Lower lobe of right lung (tissue), 2 donors: ENCODE measurements around the gene KATNAL1. TPM values are rescaled to one million over a fixed set of nuclear protein-coding genes. Genes with fewer than 3 reads are reported as not detected.

Experiments
- ATAC-seq, 2 donors: fragments of 200-7000 bp; cut with Tn5 transposase; one replicate each; pipeline ENCODE4 v1.9.1; 2020 to 2022; ENCODE audit warnings: mild to moderate bottlenecking in 2 of 2, moderate library complexity in 2 of 2
- DNase-seq: peaks from one replicate; pipeline ENCODE4 v3.0.0-alpha.2; 2020
- H3K27ac ChIP-seq: fragments of 200-600 bp; one replicate; pipeline ENCODE4 v1.8.0; 2022
- H3K27me3 ChIP-seq: fragments of 200-600 bp; one replicate; pipeline ENCODE4 v1.8.0; 2022; ENCODE audit warnings: low read depth
- H3K36me3 ChIP-seq: fragments of 200-600 bp; one replicate; pipeline ENCODE4 v1.8.0; 2022; ENCODE audit warnings: mild to moderate bottlenecking
- H3K4me1 ChIP-seq: fragments of 200-600 bp; one replicate; pipeline ENCODE4 v1.8.0; 2022
- H3K4me3 ChIP-seq: fragments of 200-600 bp; one replicate; pipeline ENCODE4 v1.8.0; 2022; ENCODE audit warnings: mild to moderate bottlenecking
- H3K9me3 ChIP-seq: fragments of 200-600 bp; one replicate; pipeline ENCODE4 v1.8.0; 2022
- intact Hi-C: fragments of 100-400 bp; cut with DNase I; formaldehyde crosslinking; loops from one replicate; pipeline ENCODE4 v1.11.0; 2022
- total RNA-seq: library from RNA; stranded (reverse); fragmentation: NEBNext Ultra II Directional; extraction: Animal tissue kit (Norgen Biotek cat#: 25700); gene quantifications from one replicate; pipeline ENCODE4 v1.2.1, GENCODE V29; 2021
- TF ChIP-seq, protein P1 (sequence below): fragments of 200-600 bp; IDR thresholded peaks from one replicate; pipeline ENCODE4 v1.8.0; 2022; ENCODE audit warnings: antibody characterized with exemption, mild to moderate bottlenecking
- donor health status: DM: no; HTN: yes; CAD: no; lungs with severe emphysema.

Gene KATNAL1
- total RNA-seq, 1 donor from 2014 or later: 18.4 TPM

DNA sequence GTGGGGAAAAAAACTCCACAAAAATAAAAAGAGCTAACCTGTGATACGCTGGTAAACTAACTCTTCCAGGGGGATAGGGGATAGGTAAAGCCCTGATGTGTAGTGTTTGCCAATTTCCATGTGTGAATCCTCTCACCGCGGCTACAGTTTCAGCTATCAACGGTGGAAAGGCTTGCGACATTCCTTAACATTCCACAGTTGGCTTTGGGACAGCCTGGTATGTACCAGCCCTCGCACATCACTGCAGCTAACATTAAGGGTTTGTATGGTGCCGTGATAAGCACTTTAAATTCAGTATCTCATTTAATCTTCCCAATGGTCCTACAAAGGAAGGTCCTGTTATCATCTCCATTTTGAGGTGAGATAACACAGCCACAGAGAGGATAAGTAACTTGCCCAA, 112.4 kb downstream of the KATNAL1 start:
- ATAC-seq: no peak
- Histone ChIP-seq H3K4me3 (no peak overlapping the region), H3K36me3 (no peaks in the 10 kb centered on the region), H3K27ac (no peak overlapping the region), H3K9me3 (no peaks in the 10 kb centered on the region), H3K27me3 (no peaks in the 10 kb centered on the region), H3K4me1 (no peaks in the 10 kb centered on the region)
- intact Hi-C loops: no loop called here
- DNase-seq: no peak
- TF ChIP-seq, protein P1, sequence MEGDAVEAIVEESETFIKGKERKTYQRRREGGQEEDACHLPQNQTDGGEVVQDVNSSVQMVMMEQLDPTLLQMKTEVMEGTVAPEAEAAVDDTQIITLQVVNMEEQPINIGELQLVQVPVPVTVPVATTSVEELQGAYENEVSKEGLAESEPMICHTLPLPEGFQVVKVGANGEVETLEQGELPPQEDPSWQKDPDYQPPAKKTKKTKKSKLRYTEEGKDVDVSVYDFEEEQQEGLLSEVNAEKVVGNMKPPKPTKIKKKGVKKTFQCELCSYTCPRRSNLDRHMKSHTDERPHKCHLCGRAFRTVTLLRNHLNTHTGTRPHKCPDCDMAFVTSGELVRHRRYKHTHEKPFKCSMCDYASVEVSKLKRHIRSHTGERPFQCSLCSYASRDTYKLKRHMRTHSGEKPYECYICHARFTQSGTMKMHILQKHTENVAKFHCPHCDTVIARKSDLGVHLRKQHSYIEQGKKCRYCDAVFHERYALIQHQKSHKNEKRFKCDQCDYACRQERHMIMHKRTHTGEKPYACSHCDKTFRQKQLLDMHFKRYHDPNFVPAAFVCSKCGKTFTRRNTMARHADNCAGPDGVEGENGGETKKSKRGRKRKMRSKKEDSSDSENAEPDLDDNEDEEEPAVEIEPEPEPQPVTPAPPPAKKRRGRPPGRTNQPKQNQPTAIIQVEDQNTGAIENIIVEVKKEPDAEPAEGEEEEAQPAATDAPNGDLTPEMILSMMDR: no peak

DNA sequence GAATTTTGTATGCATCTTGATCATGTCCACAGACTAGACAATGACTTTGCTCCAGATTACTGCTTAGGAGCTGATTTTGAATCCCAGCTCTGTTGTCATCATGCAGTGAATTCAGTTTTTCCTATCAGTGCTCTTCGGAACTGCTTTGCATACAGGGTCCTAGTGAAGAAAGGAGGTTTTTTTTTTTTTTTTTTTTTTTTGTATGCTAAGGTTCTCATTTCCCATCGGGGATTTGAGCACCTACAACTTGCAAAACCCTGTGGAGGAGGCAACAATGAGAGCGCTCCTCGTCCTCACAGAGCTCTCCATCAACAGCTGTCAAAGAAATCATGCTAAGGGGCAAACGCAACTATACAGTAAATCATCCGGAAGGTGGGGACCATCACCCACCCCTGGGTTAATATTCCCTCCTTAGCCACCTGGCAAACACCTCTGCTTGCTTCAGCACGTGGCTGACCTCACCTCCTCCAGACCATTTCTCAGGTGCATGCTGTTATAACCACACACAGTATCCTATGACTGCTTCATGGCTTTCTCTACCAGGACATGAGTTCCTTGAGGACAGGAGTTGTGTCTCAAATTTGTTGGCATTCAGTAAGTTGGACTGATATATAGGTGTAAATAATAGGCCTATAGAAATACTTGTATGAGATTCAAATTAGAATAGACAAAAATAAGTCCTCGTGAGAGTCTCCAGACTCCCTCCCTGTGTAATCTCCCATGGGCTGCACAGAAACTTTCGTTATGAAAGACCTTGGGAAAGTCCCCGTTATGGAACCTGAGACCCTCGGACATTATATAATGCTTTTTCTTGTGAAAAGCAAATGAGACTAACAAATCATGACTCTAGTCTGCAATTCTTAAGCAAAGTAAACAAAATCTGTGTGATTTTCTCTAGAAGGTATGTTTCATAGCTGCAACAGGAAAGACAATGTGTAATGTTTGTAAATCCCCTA, 113.8 kb downstream of the KATNAL1 start:
- DNase-seq (no peak), ATAC-seq (no peak)
- Histone ChIP-seq H3K9me3 (no peaks in the 10 kb centered on the region), H3K27me3 (no peaks in the 10 kb centered on the region), H3K36me3 (no peaks in the 10 kb centered on the region), H3K4me3 (no peak overlapping the region), H3K27ac (no peak overlapping the region), H3K4me1 (no peaks in the 10 kb centered on the region)
- TF ChIP-seq, protein P1: no peak
- intact Hi-C loops: no loop called here

DNA sequence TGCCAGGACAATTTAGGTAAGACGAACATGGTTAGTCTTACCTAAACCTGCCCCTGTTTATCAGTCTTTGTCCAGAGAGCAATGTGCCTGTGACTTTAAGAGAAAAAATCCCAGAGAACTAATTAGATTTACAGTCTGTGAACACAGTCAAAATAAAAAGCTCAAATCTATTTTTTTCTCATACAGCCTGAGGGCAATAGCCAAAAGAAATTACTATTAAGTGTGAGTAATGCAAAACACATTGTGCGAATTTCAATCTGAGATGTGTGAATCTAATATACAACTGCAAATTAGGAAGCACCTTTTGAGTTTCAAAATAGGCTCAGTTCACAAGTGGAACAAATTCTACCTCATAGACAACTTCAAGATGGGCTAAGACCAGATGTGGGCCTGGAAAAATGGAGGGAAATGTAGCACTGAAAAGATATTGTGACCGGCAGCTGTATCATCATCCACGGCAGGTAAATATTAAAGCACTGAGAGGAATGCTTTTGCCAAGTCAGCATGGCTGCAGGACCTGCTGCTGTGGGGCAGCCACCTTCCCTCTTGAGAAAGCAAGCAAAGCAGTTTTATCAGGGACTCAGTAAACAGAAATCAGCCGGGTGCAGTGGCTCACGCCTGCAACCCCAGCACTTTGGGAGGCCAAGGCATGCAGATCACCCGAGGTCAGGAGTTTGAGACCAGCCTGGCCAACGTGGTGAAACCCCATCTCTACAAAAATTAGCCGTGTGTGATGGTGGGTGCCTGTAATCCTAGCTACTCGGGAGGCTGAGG, 114.8 kb downstream of the KATNAL1 start:
- Histone ChIP-seq H3K27me3 (no peaks in the 10 kb centered on the region), H3K9me3 (no peaks in the 10 kb centered on the region), H3K4me3 (no peak overlapping the region), H3K27ac (no peak overlapping the region), H3K4me1 (no peaks in the 10 kb centered on the region), H3K36me3 (no peaks in the 10 kb centered on the region)
- no peak for ATAC-seq
- DNase-seq: no peak
- TF ChIP-seq, protein P1: no peak
- intact Hi-C loops: no loop called here

DNA sequence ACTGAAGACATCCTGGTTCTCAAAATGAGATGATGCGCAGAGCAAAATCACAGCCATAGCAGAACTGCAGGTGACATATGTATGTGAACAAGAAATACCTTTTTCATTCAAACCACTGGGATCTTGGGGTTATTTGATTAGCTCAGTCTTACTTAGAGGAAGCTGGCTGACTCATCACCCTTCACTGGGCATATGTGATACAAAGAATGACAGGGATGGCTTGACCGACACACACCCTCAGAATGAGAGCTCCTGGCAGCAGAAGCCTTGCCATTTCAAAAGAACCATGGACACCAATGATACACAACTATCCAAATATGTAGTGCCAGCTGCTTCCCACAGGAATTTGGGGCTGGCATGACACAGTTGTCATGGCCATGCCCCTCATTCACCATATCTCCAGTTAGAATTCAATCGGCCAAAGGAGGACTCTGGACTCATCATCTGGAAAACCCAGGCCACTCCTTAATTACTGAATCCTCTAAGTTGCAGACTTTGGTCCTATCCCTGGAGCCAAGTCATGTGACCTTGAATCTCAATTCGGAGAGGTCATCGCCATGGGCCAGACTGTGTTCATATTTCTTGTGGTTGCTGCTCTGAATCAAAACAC, 115.8 kb downstream of the KATNAL1 start:
- Histone ChIP-seq H3K4me1 (no peaks in the 10 kb centered on the region), H3K9me3 (no peaks in the 10 kb centered on the region), H3K36me3 (no peaks in the 10 kb centered on the region), H3K27ac (no peak overlapping the region), H3K4me3 (no peak overlapping the region), H3K27me3 (no peaks in the 10 kb centered on the region)
- intact Hi-C loops: no loop called here
- no peak for ATAC-seq
- DNase-seq: no peak
- TF ChIP-seq, protein P1: no peak

DNA sequence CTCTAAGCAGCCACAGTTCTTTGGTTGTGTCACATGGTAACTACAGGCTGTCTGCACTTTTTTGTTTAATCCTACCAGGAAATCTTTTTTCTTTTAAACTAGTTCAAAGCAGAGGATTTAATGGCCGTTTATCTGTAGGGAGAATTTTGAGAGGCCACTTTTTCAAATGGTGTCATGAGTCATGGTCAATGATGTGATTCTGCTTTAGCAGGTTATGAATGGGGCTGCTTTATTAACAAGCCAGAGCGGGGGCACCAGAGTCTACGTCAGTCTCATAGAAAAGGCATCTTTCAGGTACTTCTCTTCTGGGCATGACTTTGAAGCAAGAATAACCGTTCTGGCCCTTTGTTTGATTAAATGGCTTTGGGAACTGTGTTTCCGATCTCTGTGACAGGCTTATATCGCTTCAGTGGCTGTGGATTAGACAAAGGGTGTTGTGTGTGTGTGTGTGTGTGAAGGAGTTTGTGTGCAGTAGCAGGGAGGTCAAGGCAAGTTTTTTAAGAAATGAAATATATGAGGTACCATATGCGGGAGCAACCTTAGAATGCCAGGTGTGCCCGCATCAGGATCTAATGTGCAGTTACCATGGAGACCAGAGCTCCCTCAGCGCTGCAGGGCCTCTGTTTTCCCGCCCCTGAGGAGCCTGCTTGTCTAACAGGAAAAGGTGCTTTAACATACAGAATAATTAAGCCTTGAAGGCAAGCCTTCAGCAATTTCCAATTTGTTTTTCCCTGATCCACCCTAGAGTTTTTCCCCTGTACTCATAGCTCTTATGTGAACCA, 120.5 kb downstream of the KATNAL1 start:
- no peaks in the 10 kb centered on the region for H3K27me3 ChIP-seq
- DNase-seq (no peak), ATAC-seq (no peak)
- no peaks in the 10 kb centered on the region for H3K36me3 ChIP-seq
- TF ChIP-seq, protein P1: no peak
- H3K9me3 ChIP-seq: no peaks in the 10 kb centered on the region
- no peak overlapping the region for H3K27ac ChIP-seq
- H3K4me1 ChIP-seq: no peaks in the 10 kb centered on the region
- intact Hi-C loops: no loop called here
- no peak overlapping the region for H3K4me3 ChIP-seq
